ENCODE data around the gene TRIM37. TPM values are rescaled to one million over a fixed set of nuclear protein-coding genes. Genes with fewer than 3 reads are reported as not detected.

Gene TRIM37
- total and polyA plus RNA-seq, 4 donors: 9.1 to 39.0 (median 16.8) TPM

- Histone ChIP-seq H3K4me1 (ENCODE audit: control insufficient read depth in 5 of 5, insufficient read depth in 5 of 5, low read length in 5 of 5) (peaks cover 3 to 37% (median 7%) of the 10 kb centered on the region in 5 donors), H3K4me3 (peak within 1 kb of the TSS; percentile 64), H3K9me3 (ENCODE audit: control insufficient read depth in 4 of 4, insufficient read depth in 3 of 4, low read length in 3 of 4) (no peaks in the 10 kb centered on the region), H3K27me3 (ENCODE audit: control insufficient read depth in 3 of 3, insufficient read depth in 3 of 3, low read length in 2 of 3) (no peaks in the 10 kb centered on the region), H3K27ac (ENCODE audit: low read depth in 1 of 2, low read length in 1 of 2) (peak within 1 kb of the TSS; percentile 62 to 78), H3K36me3 (ENCODE audit: control insufficient read depth in 4 of 4, insufficient read depth in 4 of 4, low read length in 4 of 4) (no peaks in the 10 kb centered on the region), H3K9ac (ENCODE audit: insufficient read depth in 1 of 2, low read length in 2 of 2) (peak within 1 kb of the TSS; percentile 93 to 97)
- no peak for DNase-seq
- WGBS, 2 donors: 0% methylated on average over 39 of the region's 39 CpGs
- ATAC-seq (ENCODE audit: insufficient read depth, low FRiP score): peak; percentile 94
- TF ChIP-seq CTCF (IDR thresholded peaks at IDR 0.05; ENCODE audit: control extremely low read depth, extremely low read depth): no peak
Observed at GRCh38 chr17:59154721-59155438, 48.2 kb upstream of the TRIM37 start, which contains the start of gene SKA2. TSS of gene SKA2 (minus strand) at chr17:59155186. CDS start at chr17:59155163, 23 bp downstream.

- no peak for ATAC-seq (ENCODE audit: insufficient read depth, low FRiP score)
- peaks cover 3 to 39% (median 7%) of the 10 kb centered on the region in 5 donors for H3K4me1 ChIP-seq (ENCODE audit: control insufficient read depth in 5 of 5, insufficient read depth in 5 of 5, low read length in 5 of 5)
- peak in 2 of 3 donors; percentile 69 for DNase-seq
- H3K36me3 ChIP-seq (ENCODE audit: control insufficient read depth in 4 of 4, insufficient read depth in 4 of 4, low read length in 4 of 4): no peaks in the 10 kb centered on the region
- H3K4me3 ChIP-seq: peak overlapping the region; percentile 64
- H3K27ac ChIP-seq (ENCODE audit: low read depth in 1 of 2, low read length in 1 of 2): peak overlapping the region; percentile 62 to 78
- peak overlapping the region; percentile 93 to 97 for H3K9ac ChIP-seq (ENCODE audit: insufficient read depth in 1 of 2, low read length in 2 of 2)
- no peaks in the 10 kb centered on the region for H3K27me3 ChIP-seq (ENCODE audit: control insufficient read depth in 3 of 3, insufficient read depth in 3 of 3, low read length in 2 of 3)
- 0% methylated on average over 25 of the region's 25 CpGs for WGBS, 2 donors
- no peaks in the 10 kb centered on the region for H3K9me3 ChIP-seq (ENCODE audit: control insufficient read depth in 4 of 4, insufficient read depth in 3 of 4, low read length in 3 of 4)
- TF ChIP-seq CTCF (IDR thresholded peaks at IDR 0.05; ENCODE audit: control extremely low read depth, extremely low read depth): no peak
Observed at GRCh38 chr17:59154292-59154720, 47.6 kb upstream of the TRIM37 start.

GRCh38 chr17:59152925-59153324 lies 46.2 kb upstream of the TRIM37 start:
- H3K9me3 ChIP-seq (ENCODE audit: control insufficient read depth in 4 of 4, insufficient read depth in 3 of 4, low read length in 3 of 4): no peaks in the 10 kb centered on the region
- ATAC-seq (ENCODE audit: insufficient read depth, low FRiP score): no peak
- 83 to 85% methylated on average over 1 of the region's 1 CpG for WGBS, 2 donors
- H3K9ac ChIP-seq (ENCODE audit: insufficient read depth in 1 of 2, low read length in 2 of 2): peak overlapping the region in 1 of 2 donors; percentile 97
- no peak for TF ChIP-seq CTCF (IDR thresholded peaks at IDR 0.05; ENCODE audit: control extremely low read depth, extremely low read depth)
- H3K27ac ChIP-seq (ENCODE audit: low read depth in 1 of 2, low read length in 1 of 2): no peak overlapping the region
- no peak overlapping the region for H3K4me3 ChIP-seq
- DNase-seq: peak in 2 of 3 donors; percentile 18 to 41
- no peaks in the 10 kb centered on the region for H3K36me3 ChIP-seq (ENCODE audit: control insufficient read depth in 4 of 4, insufficient read depth in 4 of 4, low read length in 4 of 4)
- no peaks in the 10 kb centered on the region for H3K27me3 ChIP-seq (ENCODE audit: control insufficient read depth in 3 of 3, insufficient read depth in 3 of 3, low read length in 2 of 3)
- peaks cover 3 to 39% (median 7%) of the 10 kb centered on the region in 5 donors for H3K4me1 ChIP-seq (ENCODE audit: control insufficient read depth in 5 of 5, insufficient read depth in 5 of 5, low read length in 5 of 5)

Measured in lung (tissue), 12 donors.